AG09319 (cell line): Measurements from ENCODE around the gene MYO1E.

Experiments
- DNase-seq: peaks from one replicate; pipeline ENCODE4 v3.0.0-alpha.2; 2010; ENCODE audit warnings: low read depth; ENCODE audit errors: extremely low read depth
- TF ChIP-seq, protein P1 (sequence below): IDR thresholded peaks from 2 replicates; pipeline ENCODE4 v1.5.1; 2011; ENCODE audit warnings: low read depth, mild to moderate bottlenecking, inconsistent platforms, low read length, moderate library complexity

Gene MYO1E

GRCh38 chr15:59349680-59350420, 22.8 kb downstream of the MYO1E start:
- TF ChIP-seq, protein P1, sequence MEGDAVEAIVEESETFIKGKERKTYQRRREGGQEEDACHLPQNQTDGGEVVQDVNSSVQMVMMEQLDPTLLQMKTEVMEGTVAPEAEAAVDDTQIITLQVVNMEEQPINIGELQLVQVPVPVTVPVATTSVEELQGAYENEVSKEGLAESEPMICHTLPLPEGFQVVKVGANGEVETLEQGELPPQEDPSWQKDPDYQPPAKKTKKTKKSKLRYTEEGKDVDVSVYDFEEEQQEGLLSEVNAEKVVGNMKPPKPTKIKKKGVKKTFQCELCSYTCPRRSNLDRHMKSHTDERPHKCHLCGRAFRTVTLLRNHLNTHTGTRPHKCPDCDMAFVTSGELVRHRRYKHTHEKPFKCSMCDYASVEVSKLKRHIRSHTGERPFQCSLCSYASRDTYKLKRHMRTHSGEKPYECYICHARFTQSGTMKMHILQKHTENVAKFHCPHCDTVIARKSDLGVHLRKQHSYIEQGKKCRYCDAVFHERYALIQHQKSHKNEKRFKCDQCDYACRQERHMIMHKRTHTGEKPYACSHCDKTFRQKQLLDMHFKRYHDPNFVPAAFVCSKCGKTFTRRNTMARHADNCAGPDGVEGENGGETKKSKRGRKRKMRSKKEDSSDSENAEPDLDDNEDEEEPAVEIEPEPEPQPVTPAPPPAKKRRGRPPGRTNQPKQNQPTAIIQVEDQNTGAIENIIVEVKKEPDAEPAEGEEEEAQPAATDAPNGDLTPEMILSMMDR, result no peak
- no peak for DNase-seq

GRCh38 chr15:59347915-59348314, 24.8 kb downstream of the MYO1E start:
- TF ChIP-seq, protein P1, result no peak
- DNase-seq, result no peak

- TF ChIP-seq, protein P1, result no peak
These were observed 25.7 kb downstream of the MYO1E start for GRCh38 chr15:59346951-59347350.

DNA sequence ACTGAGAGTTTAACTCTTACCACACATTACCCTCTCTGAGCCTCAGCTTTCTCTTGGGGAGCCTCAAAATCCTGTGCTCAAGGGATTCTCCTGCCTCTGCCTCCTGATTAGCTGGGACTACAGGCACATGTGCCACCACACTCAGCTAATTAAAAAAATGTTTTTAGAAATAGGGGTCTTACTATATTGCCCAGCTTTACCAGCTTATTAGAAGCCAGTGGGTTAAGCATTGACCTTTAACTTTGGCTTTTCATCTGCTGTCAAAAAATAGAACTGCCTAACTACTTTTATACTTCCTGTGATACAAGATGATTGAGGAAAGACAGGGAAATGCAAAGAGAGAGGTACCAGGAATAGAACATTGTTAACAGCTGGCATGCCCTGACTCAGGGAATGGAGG, 27.3 kb downstream of the MYO1E start:
- TF ChIP-seq, protein P1, result no peak
- no peak for DNase-seq

More at GRCh38 chr15:59346951-59347350, 25.7 kb downstream of the MYO1E start:
- DNase-seq, result no peak

DNA sequence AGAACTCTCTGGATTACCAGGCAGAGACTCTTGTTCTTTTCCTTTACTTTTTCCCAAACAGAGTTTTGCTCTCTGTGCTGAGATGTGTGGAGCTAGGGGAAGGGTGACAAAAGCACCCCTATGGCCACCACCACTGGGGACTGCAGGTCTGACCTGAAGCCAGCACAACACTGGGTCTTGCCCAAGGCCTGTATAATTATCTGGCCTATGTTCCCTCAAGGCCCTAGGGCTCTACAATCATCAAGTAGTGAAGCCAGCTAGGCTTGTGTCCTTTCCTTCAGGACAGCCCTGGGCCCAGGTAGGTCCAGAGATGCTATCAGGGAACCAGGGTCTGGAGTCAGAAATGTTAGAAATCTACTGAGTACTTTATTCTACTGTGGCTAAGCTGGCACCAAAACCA, 28.4 kb downstream of the MYO1E start:
- TF ChIP-seq, protein P1, result no peak

GRCh38 chr15:59340325-59340724, 32.3 kb downstream of the MYO1E start:
- no peak for DNase-seq
- TF ChIP-seq, protein P1, result no peak

More for the DNA sequence above, 28.4 kb downstream of the MYO1E start:
- no peak for DNase-seq

GRCh38 chr15:59339252-59339672, 33.4 kb downstream of the MYO1E start:
- TF ChIP-seq, protein P1, result no peak
- DNase-seq, result no peak
